GM15510 (cell line): ENCODE results near the gene AXIN2.

ENCODE experiments used
- POLR2A ChIP-seq: IDR thresholded peaks from 3 replicates; pipeline ENCODE4 v1.6.1; 2011; ENCODE audit warnings: borderline replicate concordance; ENCODE audit not compliant: insufficient read length; ENCODE audit errors: extremely low read depth

The AXIN2 gene

GRCh38 chr17:65564793-65565192, 3.3 kb upstream of the AXIN2 start:
- TF ChIP-seq POLR2A = no peak

- no peak for TF ChIP-seq POLR2A
These were observed 721 bp upstream of the AXIN2 start for GRCh38 chr17:65562206-65562531.

- no peak for TF ChIP-seq POLR2A
These were observed 608 bp downstream of the AXIN2 start for GRCh38 chr17:65560628-65561451.

- no peak for TF ChIP-seq POLR2A
These were observed 1.4 kb downstream of the AXIN2 start for GRCh38 chr17:65559804-65560627.

- TF ChIP-seq POLR2A = no peak
These were observed 2.0 kb downstream of the AXIN2 start for GRCh38 chr17:65559461-65559803.

GRCh38 chr17:65558683-65559460, 2.6 kb downstream of the AXIN2 start:
- TF ChIP-seq POLR2A = no peak

- TF ChIP-seq POLR2A = no peak
These were observed 3.2 kb downstream of the AXIN2 start for GRCh38 chr17:65558311-65558682.

GRCh38 chr17:65557349-65558310, 3.8 kb downstream of the AXIN2 start:
- TF ChIP-seq POLR2A = no peak

GRCh38 chr17:65556910-65557348, 4.5 kb downstream of the AXIN2 start:
- TF ChIP-seq POLR2A = no peak

- TF ChIP-seq POLR2A = no peak
These were observed 5.2 kb downstream of the AXIN2 start for GRCh38 chr17:65556014-65556909.

- no peak for TF ChIP-seq POLR2A
These were observed 6.8 kb downstream of the AXIN2 start for GRCh38 chr17:65554553-65555223.

GRCh38 chr17:65553646-65554552, 7.5 kb downstream of the AXIN2 start:
- TF ChIP-seq POLR2A = no peak
